HG03066 (cell line): ENCODE data around the gene CPA2.
"Not testable (repeated sequence)": the region's sequence is repeated elsewhere in the genome, so short reads cannot be mapped to it uniquely, and the experiment has no call there.

Experiments
- ATAC-seq: cut with Tn5 transposase; IDR thresholded peaks from one replicate; pipeline ENCODE4 v1.9.1; 2021; ENCODE audit warnings: low read depth; ENCODE audit not compliant: unreplicated experiment

CPA2 gene

DNA sequence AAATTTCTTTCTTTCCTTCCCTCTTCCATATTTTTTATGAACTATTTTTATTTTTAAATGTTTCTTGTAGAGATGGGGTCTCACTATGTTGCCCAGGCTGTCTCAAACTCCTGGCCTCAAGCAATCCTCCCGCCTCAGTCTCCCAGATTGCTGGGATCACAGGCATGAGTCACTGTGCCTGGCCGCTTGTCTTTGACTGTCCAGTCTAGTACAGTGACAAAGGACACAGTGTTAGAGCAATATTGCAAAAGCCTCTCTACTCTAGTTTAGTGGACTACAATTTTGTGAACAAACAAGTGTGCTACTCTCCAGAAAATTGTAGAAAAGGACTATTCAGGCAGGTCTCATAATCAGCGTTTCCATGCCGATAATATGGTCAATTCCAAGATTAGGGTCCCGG, 37.3 kb downstream of the CPA2 start:
- no peak for ATAC-seq

DNA sequence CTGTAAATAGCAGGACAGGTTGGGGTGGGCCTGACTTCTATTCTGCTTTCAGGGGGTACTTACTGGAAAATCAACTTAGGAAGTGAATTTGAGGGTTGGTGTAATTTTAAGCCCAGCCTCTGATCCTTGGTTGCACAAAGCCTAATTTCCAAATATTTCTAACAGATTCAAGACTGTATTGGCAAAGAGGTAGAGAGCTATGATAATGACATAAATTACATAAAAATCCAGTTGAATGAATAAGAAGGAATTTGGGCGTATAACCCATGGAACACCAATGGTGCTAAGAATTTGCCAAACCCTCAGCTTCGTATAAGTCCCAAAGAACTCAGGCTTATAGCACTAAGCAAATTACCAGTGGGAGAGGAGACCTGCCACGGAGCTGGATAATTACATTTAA, 38.2 kb downstream of the CPA2 start:
- ATAC-seq, result no peak

DNA sequence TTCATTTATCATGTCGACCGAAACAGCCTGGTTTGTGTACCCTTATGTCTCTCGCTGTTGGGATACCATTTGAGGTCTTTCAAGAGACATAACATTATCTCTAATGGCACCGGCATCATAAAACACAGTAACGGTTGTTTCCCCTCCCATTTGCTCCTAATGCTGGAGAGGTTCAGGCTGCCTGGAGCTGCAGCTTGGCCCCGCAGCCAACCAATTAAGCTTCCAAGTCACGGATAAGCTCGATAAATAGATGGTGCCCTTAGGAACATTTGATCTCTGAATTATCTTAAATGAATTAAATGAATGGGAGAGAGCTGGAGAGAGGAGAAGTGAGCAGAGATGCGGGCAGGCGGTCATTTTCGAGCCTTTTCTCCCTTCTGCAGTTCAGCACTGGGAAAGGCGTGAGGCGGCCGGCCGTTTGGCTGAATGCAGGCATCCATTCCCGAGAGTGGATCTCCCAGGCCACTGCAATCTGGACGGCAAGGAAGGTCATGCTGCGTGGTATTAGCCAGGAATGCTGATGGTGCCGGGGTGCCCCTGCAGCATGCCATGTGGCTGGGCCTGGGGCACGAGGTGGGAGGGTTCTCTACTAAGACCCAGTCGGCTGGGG, 38.9 kb downstream of the CPA2 start:
- no peak for ATAC-seq

DNA sequence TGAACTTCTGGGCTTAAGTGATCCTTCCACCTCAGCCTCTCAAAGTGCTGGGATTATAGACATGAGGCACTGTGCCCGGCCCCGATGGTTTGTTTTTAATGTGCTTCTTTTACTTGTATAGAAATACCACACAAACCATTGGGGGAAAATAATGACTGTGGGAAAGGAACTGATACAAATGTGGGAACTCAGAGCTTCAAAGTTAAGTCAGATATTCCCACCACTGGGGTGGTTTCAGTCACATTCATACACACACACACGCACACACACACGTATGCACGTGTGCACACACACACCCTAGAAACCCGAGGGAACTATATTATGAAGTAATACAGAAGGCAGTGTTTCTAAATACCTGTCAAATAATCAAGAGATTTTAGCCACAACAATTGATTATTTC, 43.3 kb downstream of the CPA2 start:
- no peak for ATAC-seq

DNA sequence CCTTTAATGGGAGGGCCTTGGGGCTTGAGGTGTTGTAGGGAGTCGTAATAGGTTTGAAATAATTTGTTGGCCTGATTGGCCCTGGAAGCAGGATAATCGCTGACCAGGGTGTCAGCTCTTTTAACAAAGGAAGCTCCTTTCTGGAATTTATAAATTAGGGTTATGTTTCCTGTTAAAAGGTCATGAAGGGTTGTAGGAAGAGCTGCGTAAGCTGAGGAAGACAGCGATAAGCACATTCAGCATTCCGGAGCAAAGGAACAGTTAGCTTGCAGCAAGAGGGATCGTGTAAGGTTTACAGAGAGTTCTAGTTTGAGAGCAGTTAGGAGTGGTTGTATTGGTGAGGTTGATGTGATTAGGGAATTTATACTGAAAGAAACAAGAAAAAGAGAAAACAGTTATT, 47.6 kb downstream of the CPA2 start:
- no peak for ATAC-seq

DNA sequence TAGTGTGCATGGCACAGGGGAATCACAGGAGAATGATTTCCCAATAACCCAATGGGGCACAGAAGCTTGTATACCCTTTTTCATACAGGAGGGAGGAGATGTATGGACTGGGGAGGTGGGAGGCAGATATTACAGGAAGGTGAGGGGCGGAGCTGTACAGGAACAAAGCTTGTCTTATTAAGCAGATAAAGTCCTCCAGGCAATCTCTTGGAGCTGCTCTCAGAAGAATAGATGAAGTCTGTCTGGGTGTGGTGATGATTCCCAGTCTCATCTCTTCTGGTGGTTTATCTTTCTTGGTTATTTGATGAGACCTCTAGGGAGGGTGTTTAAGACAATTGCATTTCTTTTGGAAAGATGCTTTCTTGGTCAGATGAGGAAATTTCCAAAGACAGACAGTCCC, 52.9 kb downstream of the CPA2 start:
- no peak for ATAC-seq

DNA sequence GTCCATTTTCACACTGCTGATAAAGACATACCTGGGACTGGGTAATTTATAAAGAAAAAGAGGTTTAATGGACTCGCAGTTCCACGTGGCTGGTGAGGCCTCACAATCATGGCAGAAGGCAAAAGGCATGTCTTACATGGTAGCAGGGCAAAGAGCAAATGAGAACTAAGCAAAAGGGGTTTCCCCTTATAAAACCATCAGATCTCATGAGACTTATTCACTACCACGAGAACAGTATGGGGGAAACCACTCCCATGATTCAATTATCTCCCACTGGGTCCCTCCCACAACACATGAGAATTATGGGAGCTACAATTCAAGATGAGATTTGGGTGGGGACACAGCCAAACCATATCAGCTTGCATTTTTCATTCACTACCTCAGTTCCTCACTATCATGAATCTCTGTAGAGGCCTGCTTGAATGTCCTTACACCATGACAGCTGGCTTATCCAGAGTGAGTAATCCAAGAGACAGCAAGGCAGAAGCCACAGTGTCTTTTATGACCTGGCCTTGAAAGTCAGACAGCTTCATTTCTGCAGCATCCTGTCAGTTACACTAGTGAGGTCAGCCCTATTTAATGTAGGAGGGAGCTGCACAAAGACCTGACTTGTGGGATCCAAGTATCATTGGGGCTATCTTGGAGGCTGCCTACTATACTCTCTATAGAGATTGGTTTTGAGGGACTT, 55.0 kb downstream of the CPA2 start:
- ATAC-seq, result not testable (repeated sequence)

DNA sequence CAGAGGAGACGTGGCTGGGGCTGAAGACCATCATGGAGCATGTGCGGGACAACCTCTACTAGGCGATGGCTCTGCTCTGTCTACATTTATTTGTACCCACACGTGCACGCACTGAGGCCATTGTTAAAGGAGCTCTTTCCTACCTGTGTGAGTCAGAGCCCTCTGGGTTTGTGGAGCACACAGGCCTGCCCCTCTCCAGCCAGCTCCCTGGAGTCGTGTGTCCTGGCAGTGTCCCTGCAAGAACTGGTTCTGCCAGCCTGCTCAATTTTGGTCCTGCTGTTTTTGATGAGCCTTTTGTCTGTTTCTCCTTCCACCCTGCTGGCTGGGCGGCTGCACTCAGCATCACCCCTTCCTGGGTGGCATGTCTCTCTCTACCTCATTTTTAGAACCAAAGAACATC, 56.0 kb downstream of the CPA2 start:
- ATAC-seq, result no peak

DNA sequence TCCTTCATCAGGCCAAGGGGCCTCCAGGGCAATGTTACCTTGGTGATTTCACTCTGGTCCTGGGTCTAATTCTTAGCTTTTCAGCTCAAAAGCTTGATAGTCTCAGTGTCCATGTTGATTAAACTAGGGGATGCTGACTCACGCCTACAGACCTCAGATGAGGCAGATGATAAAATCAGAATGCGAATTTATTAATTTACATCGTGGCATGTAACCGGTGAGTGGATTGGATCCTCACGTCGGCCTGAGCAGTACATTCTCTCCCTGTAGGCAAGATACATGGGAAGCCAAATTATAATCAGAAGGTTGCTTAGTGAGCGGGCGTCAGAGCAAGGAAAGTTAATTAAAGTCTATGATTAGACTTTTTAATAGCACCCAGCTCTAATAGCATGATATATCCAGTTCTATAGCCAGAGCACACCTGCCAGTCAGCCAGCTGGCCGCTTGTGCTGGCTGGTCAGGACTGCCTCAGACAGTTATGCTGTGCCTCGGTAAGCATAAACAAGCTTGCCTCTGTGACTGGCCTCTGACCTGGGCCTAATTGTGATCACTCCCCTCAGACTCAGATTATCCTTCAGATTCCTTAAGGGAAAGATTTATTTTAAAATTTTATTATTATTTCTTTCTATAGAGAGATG, 57.8 kb downstream of the CPA2 start:
- ATAC-seq, result no peak

DNA sequence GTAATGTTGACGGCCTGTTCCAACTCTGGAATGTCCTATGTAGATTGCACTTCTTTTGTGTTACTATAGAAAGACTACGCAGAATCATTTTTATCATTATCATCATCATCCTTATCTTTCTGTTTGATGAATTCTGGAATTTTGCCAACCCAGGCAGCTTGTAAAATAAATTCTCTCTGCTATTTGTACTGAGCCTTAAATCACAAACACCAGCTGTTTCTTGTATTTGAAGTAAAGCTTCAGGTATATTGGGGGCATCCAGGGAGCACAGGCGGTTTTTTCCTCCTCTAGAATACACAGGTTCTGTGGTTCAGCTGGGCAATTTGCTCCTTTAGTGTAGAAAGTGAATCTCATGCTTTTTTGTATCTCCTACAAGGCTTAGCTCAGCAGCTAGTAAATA, 63.0 kb downstream of the CPA2 start:
- ATAC-seq, result no peak

DNA sequence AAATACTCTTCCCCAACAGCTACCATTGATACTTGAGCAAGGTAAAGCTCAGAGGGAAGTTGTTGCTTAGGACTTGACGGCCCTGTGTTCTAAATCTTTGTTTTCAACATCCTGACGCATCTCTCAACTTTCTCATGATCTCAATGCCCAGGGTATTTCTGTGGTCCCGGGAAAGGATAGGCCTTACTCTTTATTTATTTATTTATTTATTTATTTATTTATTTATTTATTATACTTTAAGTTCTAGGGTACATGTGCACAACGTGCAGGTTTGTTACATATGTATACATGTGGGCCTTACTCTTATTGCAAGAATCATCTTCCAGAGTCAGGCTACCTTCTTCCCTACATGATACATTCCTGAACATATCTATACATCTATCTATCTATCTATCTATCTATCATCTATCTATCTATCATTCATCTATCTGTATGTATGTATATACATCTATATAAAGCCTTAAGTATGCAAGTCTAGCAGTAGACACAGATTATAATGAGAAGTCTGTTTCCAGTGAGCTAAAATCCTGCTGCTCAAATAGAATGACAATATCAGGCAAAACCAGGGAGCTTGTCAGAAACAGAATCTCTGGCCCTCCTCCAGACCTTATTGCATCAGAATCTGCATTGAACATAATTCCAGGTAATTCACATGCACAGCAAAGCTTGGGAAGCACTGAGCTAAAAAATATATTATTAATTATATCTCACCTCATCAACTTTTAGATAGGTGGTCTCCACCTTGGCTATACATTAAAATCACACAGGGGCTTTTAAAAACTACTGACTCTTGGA, 65.8 kb downstream of the CPA2 start:
- no peak for ATAC-seq

DNA sequence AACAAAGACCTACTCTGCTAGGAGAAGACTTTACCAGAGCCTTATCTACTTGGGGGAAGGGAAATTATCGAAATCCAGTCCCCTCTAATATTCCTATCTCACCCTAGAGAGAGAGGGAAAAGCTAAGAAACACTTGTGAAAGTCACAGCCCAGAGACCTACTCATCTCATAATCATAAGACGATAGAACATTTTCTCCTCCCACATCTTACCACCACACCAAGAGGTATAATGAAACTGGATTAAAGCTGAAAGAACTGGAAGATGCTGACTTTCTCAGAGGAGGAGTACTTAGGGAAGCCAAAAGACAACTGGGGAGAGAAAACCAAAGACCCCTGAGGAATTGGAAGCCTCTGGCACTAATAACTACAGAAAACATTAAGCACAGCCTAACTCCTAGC, 67.2 kb downstream of the CPA2 start:
- no peak for ATAC-seq

DNA sequence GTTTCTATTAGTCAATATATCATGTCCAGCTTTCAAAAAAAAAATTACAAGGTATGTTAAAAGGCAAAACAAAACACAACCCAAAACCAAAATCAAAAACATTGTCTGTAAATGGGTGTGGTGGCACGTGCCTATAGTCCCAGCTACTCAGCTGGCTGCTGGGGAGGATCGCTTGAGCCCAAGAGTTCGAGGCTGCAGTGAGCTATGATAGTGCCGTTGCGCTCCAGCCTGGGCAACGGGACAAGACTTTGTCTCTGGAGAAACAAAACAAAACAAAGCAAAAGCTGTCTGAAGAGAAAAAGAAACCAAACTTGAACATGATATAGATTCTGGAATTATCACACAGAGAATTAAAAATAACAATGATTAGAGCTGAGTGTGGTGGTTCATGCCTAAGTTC, 67.6 kb downstream of the CPA2 start:
- no peak for ATAC-seq

DNA sequence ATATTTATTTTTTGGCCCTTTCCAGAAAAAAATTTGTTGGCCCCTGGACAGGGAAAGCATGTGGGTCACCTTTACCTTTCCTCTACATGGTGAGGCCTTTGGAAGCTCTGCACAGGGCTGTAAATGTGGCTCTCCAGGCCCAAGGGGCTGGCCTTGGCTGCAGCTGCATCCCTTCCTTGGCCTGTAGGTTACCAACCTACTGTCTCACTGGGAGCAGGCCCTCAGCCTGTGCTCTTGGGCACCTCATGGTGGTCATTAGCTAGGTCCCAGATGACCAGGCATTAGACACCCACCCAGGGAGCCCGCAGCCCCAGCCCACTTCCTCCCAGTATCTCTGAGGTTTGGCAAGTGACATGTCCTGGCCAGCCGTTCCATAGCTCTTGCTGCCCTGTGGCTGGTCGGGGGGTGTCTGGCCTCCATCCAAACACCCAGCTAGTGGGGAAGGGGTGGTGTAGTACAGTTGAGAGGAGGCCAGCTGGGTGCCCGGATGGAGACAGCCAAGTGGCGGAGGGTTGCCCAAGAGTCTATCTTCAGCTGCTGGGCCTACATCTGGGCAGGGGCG, 70.8 kb downstream of the CPA2 start:
- no peak for ATAC-seq

DNA sequence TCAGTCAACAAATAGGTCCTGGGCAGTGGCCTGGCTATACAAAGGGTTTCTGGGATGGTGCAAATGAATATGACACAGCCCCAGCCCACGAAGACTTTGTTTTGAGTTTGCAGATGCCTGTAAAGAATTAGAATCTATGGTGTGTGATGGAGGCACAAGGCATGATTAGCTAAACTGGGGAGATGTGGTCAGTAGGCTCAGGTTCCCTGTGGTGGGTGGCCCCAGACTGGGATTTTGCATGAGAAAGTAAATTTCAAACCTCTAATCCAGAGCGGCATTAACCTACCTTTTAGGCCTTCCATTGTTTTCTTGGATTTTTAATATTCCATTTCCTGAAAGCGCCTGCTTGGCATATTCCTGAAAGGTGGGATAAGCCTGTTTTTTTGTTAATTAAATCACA, 71.6 kb downstream of the CPA2 start:
- ATAC-seq, result no peak
